Measurements from ENCODE around the gene SLC38A7. TPM values are rescaled to one million over a fixed set of nuclear protein-coding genes. Genes with fewer than 3 reads are reported as not detected.
A peak's percentile ranks its signal among the peaks of the same experiment; 100 is the strongest.

SLC38A7 gene
- polyA plus RNA-seq, 3 donors: 5.1 to 23.4 (median 7.4) TPM

- WGBS (ENCODE audit: insufficient coverage): 90% methylated on average over 4 of the region's 4 CpGs
- Histone ChIP-seq H3K4me1 (ENCODE audit: control insufficient read depth in 1 of 2, insufficient read depth in 2 of 2, low read length in 2 of 2) (peaks cover 2 to 5% of the 10 kb centered on the region in 2 donors), H3K9ac (ENCODE audit: insufficient read depth, low read length, poor library complexity, severe bottlenecking) (no peak overlapping the region), H3K79me2 (ENCODE audit: insufficient read depth, low read length) (no peaks in the 10 kb centered on the region), H3K4me2 (replicated peaks; ENCODE audit: extremely low read depth, low read length, poor library complexity, severe bottlenecking) (no peak overlapping the region), H3K27me3 (ENCODE audit: control insufficient read depth in 2 of 2, insufficient read depth in 2 of 2, low read length in 2 of 2) (no peaks in the 10 kb centered on the region), H3K27ac (ENCODE audit: low read depth in 1 of 2, low read length in 2 of 2) (no peak overlapping the region), H3K9me3 (replicated peaks in 1 of 2; ENCODE audit: control insufficient read depth in 1 of 2, insufficient read depth in 1 of 2, low read length in 2 of 2) (no peaks in the 10 kb centered on the region), H2AFZ (ENCODE audit: insufficient read depth, low read depth, low read length, poor library complexity, severe bottlenecking) (no peak overlapping the region), H3K4me3 (replicated peaks in 1 of 3; ENCODE audit: low read depth in 2 of 3, low read length in 3 of 3) (no peak overlapping the region), H4K20me1 (ENCODE audit: insufficient read depth, low read length) (no peaks in the 10 kb centered on the region), H3K36me3 (replicated peaks in 1 of 2; ENCODE audit: control insufficient read depth in 1 of 2, insufficient read depth in 2 of 2, low read length in 2 of 2) (peaks cover 29 to 56% of the 10 kb centered on the region in 2 donors)
- H3K27ac Mint-ChIP-seq: peak overlapping the region in 1 of 7 donors; percentile 60
- H3K4me3 Mint-ChIP-seq: no peak overlapping the region
- TF ChIP-seq, protein P1, sequence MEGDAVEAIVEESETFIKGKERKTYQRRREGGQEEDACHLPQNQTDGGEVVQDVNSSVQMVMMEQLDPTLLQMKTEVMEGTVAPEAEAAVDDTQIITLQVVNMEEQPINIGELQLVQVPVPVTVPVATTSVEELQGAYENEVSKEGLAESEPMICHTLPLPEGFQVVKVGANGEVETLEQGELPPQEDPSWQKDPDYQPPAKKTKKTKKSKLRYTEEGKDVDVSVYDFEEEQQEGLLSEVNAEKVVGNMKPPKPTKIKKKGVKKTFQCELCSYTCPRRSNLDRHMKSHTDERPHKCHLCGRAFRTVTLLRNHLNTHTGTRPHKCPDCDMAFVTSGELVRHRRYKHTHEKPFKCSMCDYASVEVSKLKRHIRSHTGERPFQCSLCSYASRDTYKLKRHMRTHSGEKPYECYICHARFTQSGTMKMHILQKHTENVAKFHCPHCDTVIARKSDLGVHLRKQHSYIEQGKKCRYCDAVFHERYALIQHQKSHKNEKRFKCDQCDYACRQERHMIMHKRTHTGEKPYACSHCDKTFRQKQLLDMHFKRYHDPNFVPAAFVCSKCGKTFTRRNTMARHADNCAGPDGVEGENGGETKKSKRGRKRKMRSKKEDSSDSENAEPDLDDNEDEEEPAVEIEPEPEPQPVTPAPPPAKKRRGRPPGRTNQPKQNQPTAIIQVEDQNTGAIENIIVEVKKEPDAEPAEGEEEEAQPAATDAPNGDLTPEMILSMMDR (IDR thresholded peaks at IDR 0.05): no peak
- no peak for DNase-seq
- H3K27me3 Mint-ChIP-seq (ENCODE audit: low read depth in 3 of 3): no peaks in the 10 kb centered on the region
- H3K36me3 Mint-ChIP-seq: peaks cover 49 to 66% of the 10 kb centered on the region in 2 donors
- peaks cover 7% of the 10 kb centered on the region for H3K4me1 Mint-ChIP-seq
- no peaks in the 10 kb centered on the region for H3K9me3 Mint-ChIP-seq
- intact Hi-C loops (cut with micrococcal nuclease): no loop called here
Measured at GRCh38 chr16:58678269-58678668, 6.3 kb downstream of the SLC38A7 start.

GRCh38 chr16:58670946-58671583 is 13.5 kb downstream of the SLC38A7 start:
- Mint-ChIP-seq H3K36me3 (peaks cover 48 to 84% of the 10 kb centered on the region in 2 donors), H3K4me3 (no peak overlapping the region), H3K4me1 (no peaks in the 10 kb centered on the region), H3K27me3 (ENCODE audit: low read depth in 3 of 3) (no peaks in the 10 kb centered on the region), H3K9me3 (no peaks in the 10 kb centered on the region), H3K27ac (no peak overlapping the region)
- Histone ChIP-seq H3K27ac (ENCODE audit: low read depth in 1 of 2, low read length in 2 of 2) (no peak overlapping the region), H3K9ac (ENCODE audit: insufficient read depth, low read length, poor library complexity, severe bottlenecking) (no peak overlapping the region), H3K79me2 (ENCODE audit: insufficient read depth, low read length) (no peaks in the 10 kb centered on the region), H4K20me1 (ENCODE audit: insufficient read depth, low read length) (no peaks in the 10 kb centered on the region), H3K4me2 (replicated peaks; ENCODE audit: extremely low read depth, low read length, poor library complexity, severe bottlenecking) (no peak overlapping the region), H3K27me3 (ENCODE audit: control insufficient read depth in 2 of 2, insufficient read depth in 2 of 2, low read length in 2 of 2) (no peaks in the 10 kb centered on the region), H3K9me3 (replicated peaks in 1 of 2; ENCODE audit: control insufficient read depth in 1 of 2, insufficient read depth in 1 of 2, low read length in 2 of 2) (no peaks in the 10 kb centered on the region), H3K4me3 (replicated peaks in 1 of 3; ENCODE audit: low read depth in 2 of 3, low read length in 3 of 3) (no peak overlapping the region), H3K4me1 (ENCODE audit: control insufficient read depth in 1 of 2, insufficient read depth in 2 of 2, low read length in 2 of 2) (no peaks in the 10 kb centered on the region), H3K36me3 (replicated peaks in 1 of 2; ENCODE audit: control insufficient read depth in 1 of 2, insufficient read depth in 2 of 2, low read length in 2 of 2) (peaks cover 26 to 71% of the 10 kb centered on the region in 2 donors), H2AFZ (ENCODE audit: insufficient read depth, low read depth, low read length, poor library complexity, severe bottlenecking) (no peak overlapping the region)
- intact Hi-C loops (cut with micrococcal nuclease): no loop called here
- TF ChIP-seq, protein P1 (IDR thresholded peaks at IDR 0.05): no peak
- DNase-seq: no peak
- 97% methylated on average over 16 of the region's 18 CpGs for WGBS (ENCODE audit: insufficient coverage)

Data from CD14-positive monocyte (primary cell).